ENCODE results near the gene SPTLC2. TPM values are rescaled to one million over a fixed set of nuclear protein-coding genes. Genes with fewer than 3 reads are reported as not detected.
"Not testable (repeated sequence)": the region's sequence is repeated elsewhere in the genome, so short reads cannot be mapped to it uniquely, and the experiment has no call there.

The SPTLC2 gene
- total and polyA plus RNA-seq, 2 donors (not counting 1 experiment from before 2014, with no cell fraction given), result 22.8 to 25.9 TPM

- H3K9ac ChIP-seq (ENCODE audit: insufficient read depth, low read length), result no peak overlapping the region
- H3K36me3 ChIP-seq (ENCODE audit: control insufficient read depth, insufficient read depth, low read length), result no peaks in the 10 kb centered on the region
- peak; percentile 46 to 96 for DNase-seq (ENCODE audit: low read depth in 2 of 2)
- no peaks in the 10 kb centered on the region for H3K9me3 ChIP-seq (ENCODE audit: control insufficient read depth, insufficient read depth, low read depth, low read length)
- no peak overlapping the region for H3K4me3 ChIP-seq (replicated peaks in 1 of 4; ENCODE audit: control extremely low read depth in 1 of 4, insufficient read depth in 1 of 4, low read depth in 3 of 4, low read length in 4 of 4)
- no peaks in the 10 kb centered on the region for H4K20me1 ChIP-seq (ENCODE audit: control insufficient read depth, extremely low read depth, insufficient read depth, low read length)
- TF ChIP-seq CTCF (conservative IDR thresholded peaks at IDR 0.05 in 1 of 2, IDR thresholded peaks at IDR 0.05 in 1 of 2; ENCODE audit: low read depth in 1 of 2, low read length in 2 of 2), result no peak
- TF ChIP-seq EZH2 (IDR thresholded peaks at IDR 0.05; ENCODE audit: low read length, missing control alignments), result no peak
- H3K27ac ChIP-seq (ENCODE audit: insufficient read depth, low read length), result peak overlapping the region; percentile 32
- H3K79me2 ChIP-seq (ENCODE audit: control insufficient read depth, insufficient read depth, low read length), result no peaks in the 10 kb centered on the region
- H3K4me1 ChIP-seq (ENCODE audit: control insufficient read depth, extremely low read depth, insufficient read depth, low read length), result peaks cover 4% of the 10 kb centered on the region
- no peaks in the 10 kb centered on the region for H3K27me3 ChIP-seq (ENCODE audit: control insufficient read depth, insufficient read depth, low read length)
- H3K4me2 ChIP-seq (ENCODE audit: extremely low read depth, insufficient read depth, low read length), result peak overlapping the region; percentile 48
- H2AFZ ChIP-seq (ENCODE audit: low read length), result peak overlapping the region; percentile 29
Observed at GRCh38 chr14:77638771-77639171, 22.3 kb upstream of the SPTLC2 start.

GRCh38 chr14:77635869-77636268 is 19.4 kb upstream of the SPTLC2 start:
- H3K4me2 ChIP-seq (ENCODE audit: extremely low read depth, insufficient read depth, low read length); H2AFZ ChIP-seq (ENCODE audit: low read length); H3K9ac ChIP-seq (ENCODE audit: insufficient read depth, low read length); H3K4me1 ChIP-seq (ENCODE audit: control insufficient read depth, extremely low read depth, insufficient read depth, low read length); H4K20me1 ChIP-seq (ENCODE audit: control insufficient read depth, extremely low read depth, insufficient read depth, low read length); H3K79me2 ChIP-seq (ENCODE audit: control insufficient read depth, insufficient read depth, low read length); H3K27ac ChIP-seq (ENCODE audit: insufficient read depth, low read length); DNase-seq (ENCODE audit: low read depth in 2 of 2); H3K36me3 ChIP-seq (ENCODE audit: control insufficient read depth, insufficient read depth, low read length); H3K27me3 ChIP-seq (ENCODE audit: control insufficient read depth, insufficient read depth, low read length); H3K4me3 ChIP-seq (replicated peaks in 1 of 4; ENCODE audit: control extremely low read depth in 1 of 4, insufficient read depth in 1 of 4, low read depth in 3 of 4, low read length in 4 of 4); H3K9me3 ChIP-seq (ENCODE audit: control insufficient read depth, insufficient read depth, low read depth, low read length): not testable (repeated sequence)

GRCh38 chr14:77635466-77635865 is 19.0 kb upstream of the SPTLC2 start:
- H2AFZ ChIP-seq (ENCODE audit: low read length); H3K27ac ChIP-seq (ENCODE audit: insufficient read depth, low read length); H3K4me3 ChIP-seq (replicated peaks in 1 of 4; ENCODE audit: control extremely low read depth in 1 of 4, insufficient read depth in 1 of 4, low read depth in 3 of 4, low read length in 4 of 4); H3K4me1 ChIP-seq (ENCODE audit: control insufficient read depth, extremely low read depth, insufficient read depth, low read length); H3K9me3 ChIP-seq (ENCODE audit: control insufficient read depth, insufficient read depth, low read depth, low read length); H3K27me3 ChIP-seq (ENCODE audit: control insufficient read depth, insufficient read depth, low read length); H3K4me2 ChIP-seq (ENCODE audit: extremely low read depth, insufficient read depth, low read length); H3K9ac ChIP-seq (ENCODE audit: insufficient read depth, low read length); H3K79me2 ChIP-seq (ENCODE audit: control insufficient read depth, insufficient read depth, low read length); H3K36me3 ChIP-seq (ENCODE audit: control insufficient read depth, insufficient read depth, low read length); H4K20me1 ChIP-seq (ENCODE audit: control insufficient read depth, extremely low read depth, insufficient read depth, low read length); DNase-seq (ENCODE audit: low read depth in 2 of 2): not testable (repeated sequence)

- H2AFZ ChIP-seq (ENCODE audit: low read length), result no peak overlapping the region
- no peaks in the 10 kb centered on the region for H3K36me3 ChIP-seq (ENCODE audit: control insufficient read depth, insufficient read depth, low read length)
- TF ChIP-seq CTCF (conservative IDR thresholded peaks at IDR 0.05 in 1 of 2, IDR thresholded peaks at IDR 0.05 in 1 of 2; ENCODE audit: low read depth in 1 of 2, low read length in 2 of 2) (no peak), EZH2 (IDR thresholded peaks at IDR 0.05; ENCODE audit: low read length, missing control alignments) (no peak)
- no peaks in the 10 kb centered on the region for H3K27me3 ChIP-seq (ENCODE audit: control insufficient read depth, insufficient read depth, low read length)
- H3K9me3 ChIP-seq (ENCODE audit: control insufficient read depth, insufficient read depth, low read depth, low read length), result no peaks in the 10 kb centered on the region
- no peak overlapping the region for H3K4me2 ChIP-seq (ENCODE audit: extremely low read depth, insufficient read depth, low read length)
- H3K79me2 ChIP-seq (ENCODE audit: control insufficient read depth, insufficient read depth, low read length), result no peaks in the 10 kb centered on the region
- no peak overlapping the region for H3K27ac ChIP-seq (ENCODE audit: insufficient read depth, low read length)
- DNase-seq (ENCODE audit: low read depth in 2 of 2), result no peak
- H3K4me3 ChIP-seq (replicated peaks in 1 of 4; ENCODE audit: control extremely low read depth in 1 of 4, insufficient read depth in 1 of 4, low read depth in 3 of 4, low read length in 4 of 4), result no peak overlapping the region
- H3K9ac ChIP-seq (ENCODE audit: insufficient read depth, low read length), result no peak overlapping the region
- no peaks in the 10 kb centered on the region for H3K4me1 ChIP-seq (ENCODE audit: control insufficient read depth, extremely low read depth, insufficient read depth, low read length)
- no peaks in the 10 kb centered on the region for H4K20me1 ChIP-seq (ENCODE audit: control insufficient read depth, extremely low read depth, insufficient read depth, low read length)
Observed at GRCh38 chr14:77630111-77630510, 13.7 kb upstream of the SPTLC2 start.

All from fibroblast of lung (primary cell).